Adipocyte (in vitro differentiated cells): Measurements from ENCODE around the gene MCU.

ENCODE experiments used
- DNase-seq: peaks from one replicate; pipeline ENCODE4 v3.0.0-alpha.2; 2015; ENCODE audit warnings: low read depth
- H3K27me3 ChIP-seq: replicated peaks from 2 replicates; pipeline ENCODE4 v1.7.0; 2013; ENCODE audit warnings: mild to moderate bottlenecking, low read length, moderate library complexity; ENCODE audit not compliant: control insufficient read depth, insufficient read depth
- H3K36me3 ChIP-seq: 2 replicates; pipeline ENCODE4 v1.7.0; 2013; ENCODE audit warnings: low read length, mild to moderate bottlenecking, moderate library complexity; ENCODE audit not compliant: control insufficient read depth, insufficient read depth, severe bottlenecking
- H3K4me1 ChIP-seq: 2 replicates; pipeline ENCODE4 v1.7.0; 2013; ENCODE audit warnings: mild to moderate bottlenecking, low read length, moderate library complexity; ENCODE audit not compliant: control insufficient read depth, insufficient read depth
- H3K4me3 ChIP-seq: 2 replicates; pipeline ENCODE4 v1.7.0; 2013; ENCODE audit warnings: mild to moderate bottlenecking, low read length, moderate library complexity
- H3K9ac ChIP-seq: 2 replicates; pipeline ENCODE4 v1.7.0; 2013; ENCODE audit warnings: mild to moderate bottlenecking, low read length, moderate library complexity
- H3K9me3 ChIP-seq: 2 replicates; pipeline ENCODE4 v1.7.0; 2013; ENCODE audit warnings: mild to moderate bottlenecking, low read length, moderate library complexity; ENCODE audit not compliant: control insufficient read depth

Gene MCU

GRCh38 chr10:72852508-72852907 lies 160.6 kb downstream of the MCU start:
- H3K4me3 ChIP-seq = no peak overlapping the region
- H3K9ac ChIP-seq = no peak overlapping the region
- H3K27me3 ChIP-seq = no peaks in the 10 kb centered on the region
- no peaks in the 10 kb centered on the region for H3K4me1 ChIP-seq
- no peaks in the 10 kb centered on the region for H3K36me3 ChIP-seq
- peaks cover 2% of the 10 kb centered on the region for H3K9me3 ChIP-seq
- no peak for DNase-seq

GRCh38 chr10:72855129-72855528 lies 163.2 kb downstream of the MCU start:
- Histone ChIP-seq H3K27me3 (no peaks in the 10 kb centered on the region), H3K4me1 (no peaks in the 10 kb centered on the region), H3K36me3 (no peaks in the 10 kb centered on the region), H3K9me3 (peaks cover 2% of the 10 kb centered on the region), H3K9ac (no peak overlapping the region), H3K4me3 (no peak overlapping the region)
- no peak for DNase-seq

- no peaks in the 10 kb centered on the region for H3K27me3 ChIP-seq
- H3K9ac ChIP-seq = no peak overlapping the region
- DNase-seq = no peak
- H3K9me3 ChIP-seq = peaks cover 2% of the 10 kb centered on the region
- H3K4me3 ChIP-seq = no peak overlapping the region
- H3K36me3 ChIP-seq = peaks cover 6% of the 10 kb centered on the region
- no peaks in the 10 kb centered on the region for H3K4me1 ChIP-seq
These were observed 163.8 kb downstream of the MCU start for GRCh38 chr10:72855790-72856189.

GRCh38 chr10:72858067-72858466 lies 166.1 kb downstream of the MCU start:
- Histone ChIP-seq H3K4me3 (no peak overlapping the region), H3K27me3 (no peaks in the 10 kb centered on the region), H3K4me1 (no peaks in the 10 kb centered on the region), H3K36me3 (peaks cover 13% of the 10 kb centered on the region), H3K9ac (no peak overlapping the region), H3K9me3 (peaks cover 2% of the 10 kb centered on the region)
- no peak for DNase-seq

- Histone ChIP-seq H3K27me3 (no peaks in the 10 kb centered on the region), H3K4me3 (no peak overlapping the region), H3K36me3 (peaks cover 16% of the 10 kb centered on the region), H3K9ac (no peak overlapping the region), H3K4me1 (no peaks in the 10 kb centered on the region), H3K9me3 (no peaks in the 10 kb centered on the region)
- DNase-seq = no peak
These were observed 171.0 kb downstream of the MCU start for GRCh38 chr10:72862957-72863356.

GRCh38 chr10:72875250-72876055 lies 183.5 kb downstream of the MCU start:
- Histone ChIP-seq H3K9me3 (no peaks in the 10 kb centered on the region), H3K27me3 (no peaks in the 10 kb centered on the region), H3K36me3 (peaks cover 17% of the 10 kb centered on the region), H3K9ac (no peak overlapping the region), H3K4me1 (no peaks in the 10 kb centered on the region), H3K4me3 (no peak overlapping the region)
- peak; percentile 60 for DNase-seq

- H3K9me3 ChIP-seq = no peaks in the 10 kb centered on the region
- no peak for DNase-seq
- H3K27me3 ChIP-seq = no peaks in the 10 kb centered on the region
- H3K9ac ChIP-seq = no peak overlapping the region
- H3K36me3 ChIP-seq = peaks cover 5% of the 10 kb centered on the region
- no peaks in the 10 kb centered on the region for H3K4me1 ChIP-seq
- no peak overlapping the region for H3K4me3 ChIP-seq
These were observed 187.3 kb downstream of the MCU start for GRCh38 chr10:72879245-72879644.

GRCh38 chr10:72881291-72881690 lies 189.3 kb downstream of the MCU start:
- Histone ChIP-seq H3K4me1 (no peaks in the 10 kb centered on the region), H3K9me3 (no peaks in the 10 kb centered on the region), H3K9ac (no peak overlapping the region), H3K27me3 (no peaks in the 10 kb centered on the region), H3K36me3 (peaks cover 17% of the 10 kb centered on the region), H3K4me3 (no peak overlapping the region)
- DNase-seq = no peak

- Histone ChIP-seq H3K9me3 (no peaks in the 10 kb centered on the region), H3K27me3 (no peaks in the 10 kb centered on the region), H3K4me1 (no peaks in the 10 kb centered on the region), H3K4me3 (no peak overlapping the region), H3K36me3 (peaks cover 39% of the 10 kb centered on the region), H3K9ac (no peak overlapping the region)
- no peak for DNase-seq
These were observed 191.9 kb downstream of the MCU start for GRCh38 chr10:72883861-72884260.

- H3K27me3 ChIP-seq = no peaks in the 10 kb centered on the region
These were observed 194.0 kb downstream of the MCU start for GRCh38 chr10:72885953-72886352.

GRCh38 chr10:72886621-72887020 lies 194.7 kb downstream of the MCU start:
- Histone ChIP-seq H3K27me3 (no peaks in the 10 kb centered on the region), H3K9me3 (no peaks in the 10 kb centered on the region), H3K36me3 (peaks cover 39% of the 10 kb centered on the region), H3K4me1 (no peaks in the 10 kb centered on the region), H3K9ac (no peak overlapping the region), H3K4me3 (no peak overlapping the region)
- no peak for DNase-seq

More at GRCh38 chr10:72885953-72886352, 194.0 kb downstream of the MCU start:
- Histone ChIP-seq H3K9ac (no peak overlapping the region), H3K4me1 (no peaks in the 10 kb centered on the region), H3K36me3 (peaks cover 39% of the 10 kb centered on the region), H3K4me3 (no peak overlapping the region), H3K9me3 (no peaks in the 10 kb centered on the region)
- DNase-seq = no peak

GRCh38 chr10:72887043-72887442 lies 195.1 kb downstream of the MCU start:
- H3K36me3 ChIP-seq = peaks cover 39% of the 10 kb centered on the region
- no peaks in the 10 kb centered on the region for H3K4me1 ChIP-seq
- no peaks in the 10 kb centered on the region for H3K9me3 ChIP-seq
- no peak for DNase-seq
- H3K9ac ChIP-seq = no peak overlapping the region
- no peak overlapping the region for H3K4me3 ChIP-seq
- H3K27me3 ChIP-seq = no peaks in the 10 kb centered on the region
